Sigmoid colon (tissue), 7 donors: Measurements from ENCODE around the gene SRSF8. TPM values are rescaled to one million over a fixed set of nuclear protein-coding genes. Genes with fewer than 3 reads are reported as not detected.
A peak's percentile ranks its signal among the peaks of the same experiment; 100 is the strongest.

Experiments used
- DNase-seq: peaks from one replicate; pipeline ENCODE4 v3.0.0-alpha.2; 2019
- H3K27ac ChIP-seq, 4 donors: fragments of 200-600 bp; sonication (generic); one replicate each; pipeline ENCODE4 v1.5.1; 2016 to 2019; ENCODE audit warnings: mild to moderate bottlenecking in 1 of 4
- H3K27me3 ChIP-seq, 3 donors: fragments of 200-600 bp; sonication (generic); one replicate each; pipeline ENCODE4 v1.5.1; 2019; ENCODE audit warnings: mild to moderate bottlenecking in 1 of 3
- H3K36me3 ChIP-seq, 4 donors: fragments of 200-600 bp; sonication (generic); one replicate each; pipeline ENCODE4 v1.5.1; 2016 to 2019
- H3K4me1 ChIP-seq, 4 donors: fragments of 200-600 bp; sonication (generic); one replicate each; pipeline ENCODE4 v1.5.1; 2017 to 2019
- H3K4me3 ChIP-seq, 4 donors: fragments of 200-600 bp; sonication (generic); one replicate each; pipeline ENCODE4 v1.5.1; 2017 to 2019; ENCODE audit warnings: mild to moderate bottlenecking in 2 of 4, moderate library complexity in 1 of 4
- H3K9me3 ChIP-seq, 4 donors: fragments of 200-600 bp in 3 of 4; sonication (generic) in 3 of 4; one replicate each; pipeline versions ENCODE4 v1.5.1 to v1.6.1; 2013 to 2019
- CTCF ChIP-seq, 4 experiments: fragments of 450-650 bp in 3 of 4; fragments of 200-600 bp in 1 of 4; IDR thresholded peaks; one replicate each; pipeline ENCODE4 v1.5.1; 2016 to 2019; ENCODE audit warnings: antibody characterized with exemption in 4 of 4, mild to moderate bottlenecking in 3 of 4, moderate library complexity in 2 of 4
- EP300 ChIP-seq, 4 donors: sonication (generic); formaldehyde crosslinking; IDR thresholded peaks; one replicate each; pipeline ENCODE4 v1.6.1; 2017; ENCODE audit warnings: antibody characterized with exemption in 4 of 4
- POLR2A ChIP-seq, 2 donors: fragments of 450-650 bp; IDR thresholded peaks; one replicate each; pipeline ENCODE4 v1.6.1; 2016; ENCODE audit warnings: antibody characterized with exemption in 2 of 2, mild to moderate bottlenecking in 2 of 2, moderate library complexity in 2 of 2
- POLR2AphosphoS5 ChIP-seq, 4 donors: sonication (generic); formaldehyde crosslinking; IDR thresholded peaks; one replicate each; pipeline ENCODE4 v1.6.1; 2017; ENCODE audit warnings: antibody characterized with exemption in 4 of 4
- WGBS, 2 donors: extraction: QIAGEN DNeasy Blood & Tissue Kit; methylation state at CpG; one replicate each; pipeline ENCODE4 v1.1.7; 2013; 5-methylcytosine and 5-hydroxymethylcytosine counted together
- intact Hi-C: fragments of 100-400 bp; cut with DNase I; formaldehyde crosslinking; loops from one replicate; pipeline ENCODE4 v1.15.1; 2023
- polyA plus RNA-seq, 3 donors: library from polyadenylated mRNA; stranded (reverse); fragments of 200-250 nt; gene quantifications; one replicate each; pipeline ENCODE4 v1.2.3, GENCODE V29; 2013
- total RNA-seq, 4 donors: library from RNA; depleted of rRNA; stranded (reverse); fragments of >200 nt; gene quantifications; one replicate each; pipeline ENCODE4 v1.1.0, GENCODE V29; 2016
- donor health status: healthy with polysubstance abuse.
- donor health status: Bipolar disorder and iron deficiency.
- donor health status: healthy.

Gene SRSF8
- total and polyA plus RNA-seq, 7 donors = 15.0 to 54.7 (median 30.4) TPM

GRCh38 chr11:95086836-95087570 is 20.3 kb downstream of the SRSF8 start:
- no peaks in the 10 kb centered on the region for H3K36me3 ChIP-seq
- H3K4me3 ChIP-seq = no peak overlapping the region
- 98 to 100% methylated on average over 1 of the region's 1 CpG for WGBS, 2 donors
- H3K9me3 ChIP-seq = no peaks in the 10 kb centered on the region
- no peaks in the 10 kb centered on the region for H3K27me3 ChIP-seq
- no peak for TF ChIP-seq POLR2A (IDR thresholded peaks at IDR 0.05)
- no peak for TF ChIP-seq POLR2AphosphoS5 (IDR thresholded peaks at IDR 0.05)
- no peak for TF ChIP-seq CTCF (IDR thresholded peaks at IDR 0.05)
- no peak for TF ChIP-seq EP300 (IDR thresholded peaks at IDR 0.05)
- H3K4me1 ChIP-seq = peaks cover 0 to 13% (median 10%) of the 10 kb centered on the region in 4 donors
- intact Hi-C loops = no loop called here
- DNase-seq = no peak
- no peak overlapping the region for H3K27ac ChIP-seq

- intact Hi-C loops = loop anchor here (1.0 kb wide), 1 partner anchor 21 kb away; no protein-coding TSS in a partner anchor
- TF ChIP-seq CTCF (IDR thresholded peaks at IDR 0.05) (no peak), POLR2A (IDR thresholded peaks at IDR 0.05) (peak in 1 of 2 donors; percentile 32)
- H3K27me3 ChIP-seq = no peaks in the 10 kb centered on the region
- no peak for DNase-seq
- WGBS, 2 donors = 8 to 21% methylated on average over 27 of the region's 27 CpGs
- no peaks in the 10 kb centered on the region for H3K9me3 ChIP-seq
- peak overlapping the region; percentile 85 to 97 (median 92) for H3K27ac ChIP-seq
- H3K36me3 ChIP-seq = no peaks in the 10 kb centered on the region
- peaks cover 0 to 19% (median 11%) of the 10 kb centered on the region in 4 donors for H3K4me1 ChIP-seq
- peak overlapping the region; percentile 45 to 99 (median 72) for H3K4me3 ChIP-seq
These were observed 22.4 kb downstream of the SRSF8 start for GRCh38 chr11:95088946-95089619.

GRCh38 chr11:95089620-95090542 is 23.2 kb downstream of the SRSF8 start, which contains the start of gene ENDOD1:
ENDOD1 (plus strand) TSS chr11:95089846; CDS start chr11:95089928, 82 bp downstream.
- intact Hi-C loops = loop anchor here (1.0 to 2.0 kb wide), 2 partner anchors 22 to 61 kb away; no protein-coding TSS in a partner anchor
- peak within 1 kb of the TSS; percentile 85 to 97 (median 92) for H3K27ac ChIP-seq
- WGBS, 2 donors = 0% methylated on average over 106 of the region's 106 CpGs
- peaks cover 0 to 19% (median 11%) of the 10 kb centered on the region in 4 donors for H3K4me1 ChIP-seq
- H3K27me3 ChIP-seq = no peaks in the 10 kb centered on the region
- TF ChIP-seq EP300 (IDR thresholded peaks at IDR 0.05) = no peak
- peak; percentile 61 to 82 (median 77) for TF ChIP-seq POLR2AphosphoS5 (IDR thresholded peaks at IDR 0.05)
- TF ChIP-seq POLR2A (IDR thresholded peaks at IDR 0.05) = peak in 1 of 2 donors; percentile 30
- no peak for TF ChIP-seq CTCF (IDR thresholded peaks at IDR 0.05)
- no peaks in the 10 kb centered on the region for H3K36me3 ChIP-seq
- peak within 1 kb of the TSS; percentile 64 to 99 (median 78) for H3K4me3 ChIP-seq
- peak; percentile 88 for DNase-seq
- no peaks in the 10 kb centered on the region for H3K9me3 ChIP-seq

GRCh38 chr11:95091663-95092180 is 25.0 kb downstream of the SRSF8 start:
- intact Hi-C loops = loop anchor here (2.0 kb wide), 1 partner anchor 59 kb away; no protein-coding TSS in a partner anchor
- TF ChIP-seq EP300 (IDR thresholded peaks at IDR 0.05) = no peak
- no peak for TF ChIP-seq CTCF (IDR thresholded peaks at IDR 0.05)
- no peak for TF ChIP-seq POLR2A (IDR thresholded peaks at IDR 0.05)
- TF ChIP-seq POLR2AphosphoS5 (IDR thresholded peaks at IDR 0.05) = no peak
- Histone ChIP-seq H3K9me3 (no peaks in the 10 kb centered on the region), H3K27ac (no peak overlapping the region), H3K36me3 (no peaks in the 10 kb centered on the region), H3K27me3 (no peaks in the 10 kb centered on the region), H3K4me1 (peaks cover 0 to 22% (median 11%) of the 10 kb centered on the region in 4 donors), H3K4me3 (no peak overlapping the region)
- DNase-seq = no peak
